Pancreas (tissue), 10 donors: ENCODE measurements around the gene CSK. TPM values are rescaled to one million over a fixed set of nuclear protein-coding genes. Genes with fewer than 3 reads are reported as not detected.

Experiments
- ATAC-seq, 4 donors: fragments of 200-7000 bp; cut with Tn5 transposase; one replicate each; pipeline versions ENCODE4 v1.8.0 to v1.9.1; 2020; ENCODE audit warnings: mild to moderate bottlenecking in 4 of 4, moderate library complexity in 4 of 4
- DNase-seq, 6 donors: peaks; one replicate each; pipeline ENCODE4 v3.0.0-alpha.2; 2020
- FAIRE-seq: peaks from 2 replicates; lab custom pipeline; 2012; peaks lifted over from hg19 to GRCh38; lab: Jason Lieb, UNC
- H3K27ac ChIP-seq, 4 donors: fragments of 200-600 bp; sonication (generic); 1 replicate in 3 of 4; 2 replicates in 1 of 4; pipeline versions ENCODE4 v1.5.0 to v1.8.0; 2020
- H3K27me3 ChIP-seq, 4 donors: fragments of 200-600 bp; one replicate each; pipeline ENCODE4 v1.8.0; 2021
- H3K36me3 ChIP-seq, 3 donors: fragments of 200-600 bp; sonication (generic) in 1 of 3; one replicate each; pipeline versions ENCODE4 v1.5.0 to v1.8.0; 2020 to 2021
- H3K4me1 ChIP-seq, 3 donors: fragments of 200-600 bp; one replicate each; pipeline ENCODE4 v1.8.0; 2021
- H3K4me3 ChIP-seq, 4 donors: fragments of 200-600 bp; sonication (generic) in 2 of 4; one replicate each; pipeline versions ENCODE4 v1.5.0 to v1.8.0; 2020 to 2021
- H3K9me3 ChIP-seq, 4 donors: fragments of 200-600 bp; one replicate each; pipeline ENCODE4 v1.8.0; 2021
- CTCF ChIP-seq, 4 donors: fragments of 200-600 bp; sonication (generic) in 3 of 4; IDR thresholded peaks; one replicate each; pipeline versions ENCODE4 v1.5.0 to v1.8.0; 2021; ENCODE audit warnings: antibody characterized with exemption in 4 of 4
- WGBS, 2 donors: extraction: QIAGEN DNeasy Blood & Tissue Kit; methylation state at CpG; one replicate each; pipeline ENCODE4 v1.1.7; 2013; 5-methylcytosine and 5-hydroxymethylcytosine counted together
- intact Hi-C, 3 donors: fragments of 100-400 bp; cut with DNase I; formaldehyde crosslinking; loops; one replicate each; pipeline versions ENCODE4 v1.11.1 to v1.14.2; 2022
- polyA plus RNA-seq, 2 donors: library from polyadenylated mRNA; stranded (reverse); fragments of 200-250 nt; gene quantifications; one replicate each; pipeline ENCODE4 v1.2.3, GENCODE V29; 2013
- total RNA-seq, 6 donors: library from RNA; stranded (reverse); fragmentation: NEBNext Ultra II Directional in 4 of 6; extraction: Animal tissue kit (Norgen Biotek cat#: 25700) in 4 of 6; gene quantifications; one replicate each; pipeline versions ENCODE4 v1.2.1 to v1.2.4, GENCODE V29; 2021 to 2023
- donor health status: healthy with polysubstance abuse.
- donor health status: DM: no; HTN: no; CAD: no; lungs with moderate emphysema.
- donor health status: DM: no; HTN: no; CAD: no.
- donor health status: control.
- donor health status: control.
- donor health status: Bipolar disorder and iron deficiency.
- donor health status: DM: yes; HTN: yes; CAD: no.
- donor health status: DM: no; HTN: no; CAD: no.
- donor health status: DM: no; HTN: no; CAD: no.
- donor health status: DM: yes; HTN: yes; CAD: no.

The CSK gene
- total and polyA plus RNA-seq, 8 donors: 8.5 to 35.1 (median 16.2) TPM

DNA sequence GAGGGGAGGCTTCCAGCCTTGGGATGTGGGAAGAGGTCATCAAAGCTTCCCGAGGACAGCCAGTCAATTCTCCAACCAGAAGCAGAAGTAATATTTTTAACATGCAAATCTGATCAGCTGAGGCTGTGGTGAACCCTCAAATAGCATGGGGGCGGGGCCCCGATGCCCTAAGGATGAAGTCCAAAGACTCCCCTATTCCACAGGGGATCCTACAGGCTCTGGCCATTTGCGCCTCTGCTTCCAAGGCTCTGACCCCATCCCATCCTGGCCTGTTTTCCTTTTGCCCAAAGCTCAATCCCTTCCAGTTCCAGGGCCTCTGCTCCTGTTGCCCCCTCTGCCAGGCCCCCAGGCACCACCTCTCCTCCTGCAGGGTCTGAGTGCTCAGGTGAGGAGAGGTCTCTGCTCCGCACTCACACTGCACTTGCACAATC lies 6.7 kb upstream of the CSK start:
- Histone ChIP-seq H3K36me3 (no peaks in the 10 kb centered on the region), H3K27me3 (no peaks in the 10 kb centered on the region), H3K27ac (no peak overlapping the region), H3K4me3 (no peak overlapping the region), H3K9me3 (no peaks in the 10 kb centered on the region), H3K4me1 (peaks cover 0 to 5% (median 0%) of the 10 kb centered on the region in 3 donors)
- no peak for DNase-seq
- ATAC-seq: no peak
- intact Hi-C loops: loop anchor here in 1 of 3 donors (10.0 kb wide), 1 partner anchor 170 kb away; no protein-coding TSS in a partner anchor
- 74 to 81% methylated on average over 5 of the region's 5 CpGs for WGBS, 2 donors
- no peak for TF ChIP-seq CTCF (IDR thresholded peaks at IDR 0.05)
- no peak for FAIRE-seq

DNA sequence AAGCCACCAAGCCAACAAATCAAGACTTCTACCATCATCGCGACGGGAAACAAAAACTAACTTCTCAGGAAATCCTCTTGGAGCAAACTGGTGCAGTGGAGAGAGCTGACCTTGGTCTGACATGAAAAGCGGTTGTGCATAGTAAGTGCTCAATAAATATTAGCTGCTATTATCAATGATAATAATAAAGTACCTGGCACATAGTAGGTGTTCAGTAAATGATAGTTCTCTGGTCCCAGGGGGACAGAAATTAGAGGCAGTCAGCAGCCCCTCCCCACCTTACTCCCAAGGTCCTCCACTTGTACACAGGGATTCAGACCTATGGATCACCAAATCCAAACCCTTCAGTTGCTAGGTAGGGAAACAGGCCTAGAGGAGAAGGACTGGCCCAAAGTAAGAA lies 6.0 kb upstream of the CSK start:
- ATAC-seq: no peak
- TF ChIP-seq CTCF (IDR thresholded peaks at IDR 0.05): no peak
- H3K4me3 ChIP-seq: no peak overlapping the region
- intact Hi-C loops: loop anchor here in 1 of 3 donors (10.0 kb wide), 1 partner anchor 169 kb away; no protein-coding TSS in a partner anchor
- DNase-seq: no peak
- H3K4me1 ChIP-seq: peaks cover 0 to 6% (median 0%) of the 10 kb centered on the region in 3 donors
- no peaks in the 10 kb centered on the region for H3K27me3 ChIP-seq
- no peaks in the 10 kb centered on the region for H3K9me3 ChIP-seq
- 80 to 90% methylated on average over 4 of the region's 4 CpGs for WGBS, 2 donors
- H3K27ac ChIP-seq: no peak overlapping the region
- FAIRE-seq: no peak
- no peaks in the 10 kb centered on the region for H3K36me3 ChIP-seq

DNA sequence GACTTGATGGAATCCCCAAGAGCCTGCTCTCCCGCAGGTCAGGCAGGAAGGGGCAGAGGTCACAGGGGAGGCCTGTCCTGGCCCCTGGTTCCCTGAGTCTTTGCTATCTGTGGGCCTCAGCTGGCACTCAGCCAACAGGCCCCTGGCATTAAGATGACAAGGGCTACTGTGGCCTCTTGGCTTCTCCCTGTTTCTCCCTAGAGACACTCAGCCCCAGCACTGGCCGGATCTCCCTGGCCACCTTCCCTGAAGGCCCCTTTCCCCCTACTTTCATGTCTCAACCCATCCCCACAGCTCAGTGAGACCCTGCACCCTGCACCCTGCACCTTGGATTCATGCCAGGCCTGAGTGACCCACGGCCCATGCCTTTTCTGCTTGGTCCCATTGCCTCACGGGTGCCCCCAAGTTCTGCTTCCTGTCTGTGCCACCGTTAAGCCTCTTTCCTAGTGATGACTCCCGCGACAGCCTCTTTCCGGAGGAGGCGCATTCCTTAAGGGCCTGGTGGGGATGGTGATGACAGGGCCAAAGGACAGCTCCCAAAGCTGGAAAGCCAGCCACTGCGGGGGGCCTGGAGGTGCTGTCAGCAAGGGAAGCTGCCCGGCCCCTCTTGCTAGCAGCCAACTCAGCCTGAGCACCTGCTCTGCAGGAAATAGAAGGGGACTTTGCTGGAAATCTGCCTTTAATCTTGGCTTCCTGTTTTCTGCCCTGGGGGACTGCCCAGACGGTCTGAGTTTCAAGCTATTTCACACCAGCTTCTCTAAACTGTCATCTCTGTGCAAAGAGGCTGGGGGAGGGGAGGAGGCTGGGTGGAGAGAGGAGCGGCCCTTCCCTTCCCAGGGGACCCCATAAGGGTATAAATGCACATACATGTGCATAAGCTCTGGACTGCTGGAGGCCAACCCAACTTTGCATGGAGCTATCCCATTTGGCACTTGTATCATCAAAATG lies 4.8 kb upstream of the CSK start:
- DNase-seq (no peak), FAIRE-seq (no peak), ATAC-seq (peak in 2 of 4 donors; percentile 5 to 29)
- WGBS, 2 donors: 72 to 78% methylated on average over 13 of the region's 13 CpGs
- Histone ChIP-seq H3K27ac (peak overlapping the region in 1 of 4 donors; percentile 36), H3K27me3 (no peaks in the 10 kb centered on the region), H3K36me3 (no peaks in the 10 kb centered on the region), H3K9me3 (no peaks in the 10 kb centered on the region), H3K4me3 (no peak overlapping the region), H3K4me1 (peaks cover 0 to 10% (median 3%) of the 10 kb centered on the region in 3 donors)
- intact Hi-C loops: loop anchor here in 1 of 3 donors (10.0 kb wide), 1 partner anchor 168 kb away; no protein-coding TSS in a partner anchor
- no peak for TF ChIP-seq CTCF (IDR thresholded peaks at IDR 0.05)

DNA sequence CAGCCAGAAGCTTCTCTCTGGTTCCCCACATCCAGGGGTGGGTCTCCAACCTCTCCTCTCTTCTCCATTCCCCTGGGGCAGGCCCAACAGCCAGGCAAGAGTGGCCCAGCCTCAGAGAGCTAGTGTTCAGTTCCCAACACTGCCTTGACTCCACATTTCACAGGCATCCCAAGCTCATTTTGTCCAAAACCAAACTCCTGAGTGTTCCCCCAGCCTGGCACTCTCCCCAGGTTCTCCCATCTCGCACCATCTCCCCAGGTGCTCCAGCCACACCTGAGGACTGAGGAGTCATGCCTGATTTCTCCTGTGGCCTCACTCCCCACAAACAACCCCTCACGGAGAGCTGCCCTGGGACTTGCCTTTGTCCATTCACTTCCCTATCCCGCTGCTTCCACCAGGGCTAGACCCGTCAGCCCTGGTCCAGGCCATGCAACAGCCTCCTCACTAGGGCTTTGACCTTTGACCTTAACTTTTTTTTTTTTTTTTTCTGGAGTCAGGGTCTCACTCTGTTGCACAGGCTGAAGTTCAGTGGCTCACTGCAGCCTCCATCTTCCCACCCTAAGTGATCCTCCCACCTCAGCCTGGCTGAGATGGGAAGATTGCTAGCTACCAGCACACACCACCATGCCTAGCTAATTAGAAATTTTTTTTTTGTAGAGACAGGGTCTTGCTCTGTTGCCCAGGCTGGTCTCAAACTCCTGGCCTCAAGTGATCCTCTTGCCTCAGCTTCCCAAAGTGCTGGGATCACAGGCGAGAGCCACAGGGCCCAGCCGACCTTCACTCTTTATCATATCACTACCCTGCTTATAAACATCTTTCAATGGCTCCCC lies 3.9 kb upstream of the CSK start:
- Histone ChIP-seq H3K36me3 (no peaks in the 10 kb centered on the region), H3K4me1 (peaks cover 0 to 12% (median 3%) of the 10 kb centered on the region in 3 donors), H3K4me3 (no peak overlapping the region), H3K27me3 (no peaks in the 10 kb centered on the region), H3K9me3 (no peaks in the 10 kb centered on the region), H3K27ac (no peak overlapping the region)
- DNase-seq (no peak), FAIRE-seq (no peak), ATAC-seq (peak in 1 of 4 donors; percentile 12)
- intact Hi-C loops: loop anchor here in 1 of 3 donors (10.0 kb wide), 1 partner anchor 167 kb away; no protein-coding TSS in a partner anchor
- WGBS, 2 donors: 81% methylated on average over 6 of the region's 6 CpGs
- TF ChIP-seq CTCF (IDR thresholded peaks at IDR 0.05): no peak
